Lung (tissue), 12 donors: ENCODE results near the gene NSUN6. TPM values are rescaled to one million over a fixed set of nuclear protein-coding genes. Genes with fewer than 3 reads are reported as not detected.

Source experiments
- ATAC-seq: fragments of 200-7000 bp; cut with Tn5 transposase; one replicate; pipeline ENCODE4 v1.9.1; 2020; ENCODE audit warnings: moderate number of reproducible peaks; ENCODE audit not compliant: insufficient read depth, low FRiP score
- DNase-seq, 3 donors: peaks; one replicate each; pipeline ENCODE4 v3.0.0-alpha.2; 2013 to 2017
- H3K27ac ChIP-seq, 2 donors: one replicate each; pipeline ENCODE4 v1.5.1; 2013; ENCODE audit warnings: mild to moderate bottlenecking in 2 of 2, moderate library complexity in 2 of 2, control low read depth in 1 of 2, inconsistent platforms in 1 of 2, low read depth in 1 of 2, low read length in 1 of 2
- H3K27me3 ChIP-seq, 3 donors: one replicate each; pipeline ENCODE4 v1.5.1; 2013; ENCODE audit warnings: low read length in 2 of 3; ENCODE audit not compliant: control insufficient read depth in 3 of 3, insufficient read depth in 3 of 3
- H3K36me3 ChIP-seq, 4 donors: one replicate each; pipeline ENCODE4 v1.5.1; 2013; ENCODE audit warnings: low read length in 4 of 4, mild to moderate bottlenecking in 1 of 4, moderate library complexity in 1 of 4; ENCODE audit not compliant: control insufficient read depth in 4 of 4, insufficient read depth in 4 of 4
- H3K4me1 ChIP-seq, 5 donors: one replicate each; pipeline ENCODE4 v1.5.1; 2013; ENCODE audit warnings: low read length in 5 of 5, mild to moderate bottlenecking in 2 of 5, moderate library complexity in 1 of 5; ENCODE audit not compliant: control insufficient read depth in 5 of 5, insufficient read depth in 5 of 5
- H3K4me3 ChIP-seq: one replicate; pipeline ENCODE4 v1.5.1; 2013; ENCODE audit warnings: mild to moderate bottlenecking, control low read depth, moderate library complexity
- H3K9ac ChIP-seq, 2 donors: one replicate each; pipeline ENCODE4 v1.5.1; 2013; ENCODE audit warnings: low read length in 2 of 2, control low read depth in 1 of 2; ENCODE audit not compliant: insufficient read depth in 1 of 2
- H3K9me3 ChIP-seq, 4 donors: one replicate each; pipeline ENCODE4 v1.5.1; 2013; ENCODE audit warnings: low read length in 3 of 4, mild to moderate bottlenecking in 1 of 4, moderate library complexity in 1 of 4; ENCODE audit not compliant: control insufficient read depth in 4 of 4, insufficient read depth in 3 of 4
- CTCF ChIP-seq: IDR thresholded peaks from 2 replicates; pipeline ENCODE4 v1.5.1; 2012; ENCODE audit warnings: mild to moderate bottlenecking; ENCODE audit errors: control extremely low read depth, extremely low read depth
- WGBS, 2 donors: extraction: QIAGEN DNeasy Blood & Tissue Kit; methylation state at CpG; one replicate each; pipeline ENCODE4 v1.1.7; 2013; 5-methylcytosine and 5-hydroxymethylcytosine counted together
- polyA plus RNA-seq, 2 donors: library from polyadenylated mRNA; stranded (reverse); fragments of 200-250 nt; gene quantifications; one replicate each; pipeline ENCODE4 v1.2.1, GENCODE V29; 2013
- total RNA-seq, 2 donors: library from RNA; depleted of rRNA in 1 of 2; stranded (reverse); fragments of >200 nt in 1 of 2; gene quantifications; one replicate each; pipeline ENCODE4 v1.2.1, GENCODE V29; 2014 to 2021
- donor health status: control.
- donor health status: control.
- donor health status: Bipolar disorder and iron deficiency.
- donor health status: healthy.
- donor health status: DM: yes; HTN: yes; CAD: no.

The NSUN6 gene
- total and polyA plus RNA-seq, 4 donors = 4.0 to 30.5 (median 6.5) TPM

DNA sequence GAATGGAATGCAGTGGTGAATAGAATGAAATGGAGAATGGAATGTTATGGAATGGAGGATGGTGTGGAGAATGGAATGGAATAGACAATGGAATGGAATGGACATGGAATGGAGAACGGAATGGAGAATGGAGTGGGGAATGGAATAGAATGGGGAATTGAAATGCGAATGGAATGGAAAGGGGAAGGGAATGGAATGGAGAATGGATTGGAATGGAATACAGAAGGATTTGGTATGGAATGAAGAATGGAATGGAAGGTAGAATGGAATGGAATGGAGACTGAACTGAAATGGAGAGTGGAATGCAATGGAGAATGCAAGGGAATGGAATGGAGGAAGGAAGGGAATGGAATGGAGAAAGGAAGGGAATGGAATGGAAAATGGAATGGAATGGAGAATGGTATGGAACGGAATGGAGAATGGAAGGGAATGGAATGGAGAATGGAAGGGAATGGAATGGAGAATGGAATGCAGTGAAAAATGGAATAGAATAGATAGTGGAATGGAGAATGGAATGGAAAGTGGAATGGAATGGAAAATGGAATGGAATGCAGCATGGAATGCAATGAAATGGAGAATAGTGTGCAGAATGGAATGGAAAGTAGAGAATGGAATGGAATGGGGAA, 94.8 kb downstream of the NSUN6 start:
- ATAC-seq (no peak), DNase-seq (no peak)
- no peak for TF ChIP-seq CTCF
- Histone ChIP-seq H3K4me3 (no peak overlapping the region), H3K27ac (no peak overlapping the region), H3K27me3 (no peaks in the 10 kb centered on the region), H3K36me3 (peaks cover 1 to 58% (median 13%) of the 10 kb centered on the region in 4 donors), H3K9ac (no peak overlapping the region), H3K4me1 (peaks cover 0 to under 1% (median 0%) of the 10 kb centered on the region in 5 donors), H3K9me3 (peaks cover 0 to 34% (median 2%) of the 10 kb centered on the region in 4 donors)
- WGBS, 2 donors = 98 to 99% methylated on average over 3 of the region's 3 CpGs

DNA sequence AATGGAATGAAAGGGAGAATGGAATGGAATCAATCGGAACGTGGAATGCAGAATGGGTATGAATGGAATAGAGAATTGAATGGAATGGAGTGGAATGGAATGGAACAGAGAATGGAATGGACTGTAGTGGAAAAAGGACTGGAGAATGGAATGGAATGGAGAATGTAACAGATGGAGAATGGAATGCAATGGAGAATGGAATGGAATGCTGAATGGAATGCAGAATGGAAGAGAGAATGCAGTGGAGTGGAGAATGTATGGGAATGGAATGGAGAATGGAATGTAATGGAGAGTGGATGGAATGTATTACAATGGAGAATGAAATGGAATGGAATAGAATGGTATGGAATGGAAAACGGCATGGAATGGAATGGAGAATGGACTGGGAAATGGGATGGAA, 96.9 kb downstream of the NSUN6 start:
- Histone ChIP-seq H3K36me3 (peaks cover 4 to 50% (median 12%) of the 10 kb centered on the region in 4 donors), H3K4me1 (peaks cover 0 to 2% (median 0%) of the 10 kb centered on the region in 5 donors), H3K27me3 (no peaks in the 10 kb centered on the region), H3K9me3 (peaks cover 0 to 27% (median 1%) of the 10 kb centered on the region in 4 donors), H3K27ac (no peak overlapping the region), H3K9ac (no peak overlapping the region), H3K4me3 (no peak overlapping the region)
- ATAC-seq (no peak), DNase-seq (no peak)
- no peak for TF ChIP-seq CTCF
- 98 to 100% methylated on average over 3 of the region's 3 CpGs for WGBS, 2 donors

DNA sequence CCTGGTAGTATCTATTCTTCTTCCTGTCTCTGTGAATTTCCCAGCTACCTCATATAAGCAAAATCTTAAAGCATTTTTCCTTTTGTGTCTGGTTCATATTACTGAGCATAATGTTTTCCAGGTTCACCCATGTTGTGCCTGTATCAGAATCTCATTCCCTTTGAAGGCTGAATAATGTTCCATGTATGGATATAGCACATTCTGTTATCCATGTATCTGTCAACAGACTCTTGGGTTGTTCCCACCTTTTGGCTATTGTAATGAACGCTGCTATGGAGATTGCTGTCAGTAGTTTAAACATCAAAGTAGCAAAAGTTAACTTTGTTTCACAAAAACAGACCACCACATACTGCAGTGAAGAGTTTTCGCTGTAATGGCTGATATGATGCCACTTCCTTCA, 99.9 kb downstream of the NSUN6 start:
- peaks cover 0 to 2% (median 0%) of the 10 kb centered on the region in 5 donors for H3K4me1 ChIP-seq
- DNase-seq = no peak
- H3K36me3 ChIP-seq = peaks cover 3 to 32% (median 13%) of the 10 kb centered on the region in 4 donors
- ATAC-seq = no peak
- H3K4me3 ChIP-seq = no peak overlapping the region
- H3K9me3 ChIP-seq = peaks cover 0 to 6% (median 0%) of the 10 kb centered on the region in 4 donors
- no peak overlapping the region for H3K27ac ChIP-seq
- no peak overlapping the region for H3K9ac ChIP-seq
- WGBS, 2 donors = 94 to 99% methylated on average over 2 of the region's 2 CpGs
- no peaks in the 10 kb centered on the region for H3K27me3 ChIP-seq
- no peak for TF ChIP-seq CTCF
